Right lobe of liver (tissue), 4 donors: ENCODE data around the gene BTBD2.

Source experiments
- POLR2A ChIP-seq: fragments of 450-650 bp; IDR thresholded peaks from one replicate; pipeline ENCODE4 v1.6.1; 2017; ENCODE audit warnings: antibody characterized with exemption, mild to moderate bottlenecking
- TF ChIP-seq, protein P1 (sequence below), 4 donors: fragments of 200-600 bp in 3 of 4; fragments of 450-650 bp in 1 of 4; IDR thresholded peaks; one replicate each; pipeline versions ENCODE4 v1.5.1 to v1.8.0; 2016 to 2022; ENCODE audit warnings: antibody characterized with exemption in 4 of 4, mild to moderate bottlenecking in 2 of 4
- donor health status: DM: no; HTN: no; CAD: no.
- donor health status: DM: no; HTN: no; CAD: no.
- donor health status: DM: no; HTN: yes; CAD: no.

DNA sequence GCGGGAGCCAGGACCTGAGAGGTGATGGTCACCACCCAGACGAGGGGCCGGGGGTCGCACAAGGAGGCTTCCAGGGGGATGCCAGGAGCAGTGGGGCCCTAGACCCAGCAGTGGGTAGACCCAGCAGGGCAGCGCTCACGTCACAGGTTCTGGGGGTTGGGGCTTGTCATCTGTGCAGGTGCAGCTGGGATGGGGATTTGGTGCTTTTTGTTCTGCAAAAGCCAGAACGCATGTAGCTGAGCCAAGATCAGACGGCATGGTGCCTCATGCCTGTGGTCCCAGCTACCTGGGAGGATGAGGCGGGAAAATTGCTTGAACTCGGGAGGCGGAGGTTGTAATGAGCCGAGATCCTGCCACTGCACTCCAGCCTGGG, 59.4 kb downstream of the BTBD2 start:
- TF ChIP-seq, protein P1, sequence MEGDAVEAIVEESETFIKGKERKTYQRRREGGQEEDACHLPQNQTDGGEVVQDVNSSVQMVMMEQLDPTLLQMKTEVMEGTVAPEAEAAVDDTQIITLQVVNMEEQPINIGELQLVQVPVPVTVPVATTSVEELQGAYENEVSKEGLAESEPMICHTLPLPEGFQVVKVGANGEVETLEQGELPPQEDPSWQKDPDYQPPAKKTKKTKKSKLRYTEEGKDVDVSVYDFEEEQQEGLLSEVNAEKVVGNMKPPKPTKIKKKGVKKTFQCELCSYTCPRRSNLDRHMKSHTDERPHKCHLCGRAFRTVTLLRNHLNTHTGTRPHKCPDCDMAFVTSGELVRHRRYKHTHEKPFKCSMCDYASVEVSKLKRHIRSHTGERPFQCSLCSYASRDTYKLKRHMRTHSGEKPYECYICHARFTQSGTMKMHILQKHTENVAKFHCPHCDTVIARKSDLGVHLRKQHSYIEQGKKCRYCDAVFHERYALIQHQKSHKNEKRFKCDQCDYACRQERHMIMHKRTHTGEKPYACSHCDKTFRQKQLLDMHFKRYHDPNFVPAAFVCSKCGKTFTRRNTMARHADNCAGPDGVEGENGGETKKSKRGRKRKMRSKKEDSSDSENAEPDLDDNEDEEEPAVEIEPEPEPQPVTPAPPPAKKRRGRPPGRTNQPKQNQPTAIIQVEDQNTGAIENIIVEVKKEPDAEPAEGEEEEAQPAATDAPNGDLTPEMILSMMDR (IDR thresholded peaks at IDR 0.05), result no peak
- no peak for TF ChIP-seq POLR2A
